GM13976 (cell line): ENCODE results near the gene DCC.

Source experiments
- DNase-seq: peaks from one replicate; pipeline ENCODE4 v3.0.0; 2012; ENCODE audit warnings: low spot score
- CTCF ChIP-seq: IDR thresholded peaks from 2 replicates; pipeline ENCODE4 v1.5.1; 2012; ENCODE audit warnings: borderline replicate concordance, mild to moderate bottlenecking; ENCODE audit not compliant: insufficient read depth; ENCODE audit errors: extremely low read depth, missing control alignments, control extremely low read depth
- in situ Hi-C: fragments of 300-500 bp; cut with MboI; formaldehyde crosslinking; loops from one replicate; pipeline ENCODE4 v1.12.0; 2022; ENCODE audit warnings: low sequenced_read_pairs, mixed read lengths, inconsistent platforms; ENCODE audit not compliant: unreplicated experiment

The DCC gene

GRCh38 chr18:53566626-53567025 is 1226.6 kb downstream of the DCC start:
- no peak for DNase-seq
- in situ Hi-C loops = loop anchor here (10.0 kb wide), 1 partner anchor 558 kb away; no protein-coding TSS in a partner anchor
- TF ChIP-seq CTCF = no peak

DNA sequence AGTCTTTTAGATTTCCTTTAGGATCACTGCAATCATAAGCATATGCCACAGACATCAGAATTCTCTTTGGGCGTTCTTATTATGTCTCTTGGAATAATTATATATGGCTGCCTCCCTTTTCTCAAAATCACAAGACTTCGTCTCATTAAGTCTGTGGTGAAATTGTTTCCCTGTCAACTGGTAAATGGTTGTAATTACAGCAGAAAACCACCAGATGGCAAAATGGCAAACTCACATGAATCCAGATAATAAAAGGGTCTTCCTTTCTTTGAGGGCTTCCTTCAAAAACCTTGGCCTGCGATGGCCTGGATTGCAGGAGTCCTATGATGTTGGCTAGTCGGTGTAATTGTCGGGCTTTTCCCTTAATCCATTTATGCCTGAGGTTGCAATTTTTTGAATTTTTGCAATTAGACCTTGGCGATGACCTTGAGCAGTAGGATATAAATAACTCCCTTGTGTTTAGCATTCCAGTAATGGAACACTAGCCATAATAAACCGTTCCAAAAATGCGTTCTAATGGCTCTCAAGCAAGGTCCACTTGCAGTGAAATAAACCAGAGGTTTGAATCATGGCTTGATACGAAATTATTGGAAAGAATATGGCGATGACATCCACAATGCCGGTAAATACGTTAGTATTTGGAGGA is 1228.1 kb downstream of the DCC start:
- in situ Hi-C loops = loop anchor here (10.0 kb wide), 1 partner anchor 557 kb away; no protein-coding TSS in a partner anchor
- TF ChIP-seq CTCF = peak; percentile 39
- DNase-seq = peak; percentile 42
